HL-60 (cell line): ENCODE measurements around the gene NARF.

Source experiments
- CTCF ChIP-seq: IDR thresholded peaks from one replicate; pipeline ENCODE4 v1.5.1; 2011; ENCODE audit warnings: low read length, control low read depth, inconsistent platforms; ENCODE audit not compliant: insufficient read depth
- POLR2AphosphoS5 ChIP-seq: IDR thresholded peaks from 2 replicates; pipeline ENCODE4 v1.6.1; 2012; ENCODE audit warnings: low read depth
- SPI1 ChIP-seq: IDR thresholded peaks from 2 replicates; pipeline ENCODE4 v1.6.1; 2012; ENCODE audit warnings: low read depth, mild to moderate bottlenecking, borderline replicate concordance

- TF ChIP-seq CTCF (peak; percentile 86), POLR2AphosphoS5 (peak; percentile 34; the same call in 1 of the 2 replicates), SPI1 (no peak)
Measured at GRCh38 chr17:82494236-82495055, 35.9 kb downstream of the NARF start.
